Endometrial microvascular endothelial cells (primary cell): ENCODE data around the gene TENM4. TPM values are rescaled to one million over a fixed set of nuclear protein-coding genes. Genes with fewer than 3 reads are reported as not detected.

ENCODE experiments used
- in situ Hi-C: cut with HindIII; loops from 2 replicates; pipeline ENCODE4 v1.10.0; 2017; ENCODE audit warnings: low sequenced_read_pairs, low pct_unique_long_range_greater_than_20kb; ENCODE audit errors: inconsistent ontology term
- total RNA-seq: library from RNA; depleted of rRNA; stranded (reverse); fragments of >200 nt; gene quantifications from one replicate; pipeline ENCODE4 v1.2.3, GENCODE V29; 2015; ENCODE audit errors: inconsistent ontology term

The TENM4 gene
- total RNA-seq, 1 donor from 2014 or later: 1.4 TPM

DNA sequence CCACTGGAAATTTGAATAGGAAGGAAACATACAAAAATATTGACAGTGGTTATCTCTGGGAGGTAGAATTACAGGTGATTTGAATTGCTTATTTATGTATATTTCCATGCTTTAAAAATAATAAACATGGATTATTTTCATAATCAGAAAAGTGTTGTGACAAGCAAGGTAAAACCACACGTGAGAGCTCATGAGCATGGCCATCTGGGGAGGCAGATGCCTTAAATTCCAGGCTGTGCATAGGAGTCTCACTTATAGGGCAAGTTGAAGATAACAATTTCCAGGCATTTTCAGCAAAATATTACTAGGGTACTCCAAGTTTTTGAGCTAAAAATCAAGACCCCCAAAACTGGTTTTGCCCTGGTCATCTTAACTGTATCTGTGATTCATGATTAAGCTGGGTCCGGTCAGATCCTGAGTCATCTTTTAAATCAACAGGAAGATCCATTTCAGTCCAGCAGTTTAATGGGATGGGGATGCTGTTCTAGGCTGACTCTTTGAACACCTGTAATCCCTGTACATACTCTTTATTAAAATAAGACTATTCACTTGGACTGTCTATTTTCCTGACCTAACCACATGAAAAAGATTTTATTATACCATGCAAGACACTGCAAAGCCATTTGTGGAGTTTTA lies 750.4 kb downstream of the TENM4 start:
- in situ Hi-C loops: no loop called here

GRCh38 chr11:78689585-78690153 lies 751.2 kb downstream of the TENM4 start:
- in situ Hi-C loops: no loop called here

DNA sequence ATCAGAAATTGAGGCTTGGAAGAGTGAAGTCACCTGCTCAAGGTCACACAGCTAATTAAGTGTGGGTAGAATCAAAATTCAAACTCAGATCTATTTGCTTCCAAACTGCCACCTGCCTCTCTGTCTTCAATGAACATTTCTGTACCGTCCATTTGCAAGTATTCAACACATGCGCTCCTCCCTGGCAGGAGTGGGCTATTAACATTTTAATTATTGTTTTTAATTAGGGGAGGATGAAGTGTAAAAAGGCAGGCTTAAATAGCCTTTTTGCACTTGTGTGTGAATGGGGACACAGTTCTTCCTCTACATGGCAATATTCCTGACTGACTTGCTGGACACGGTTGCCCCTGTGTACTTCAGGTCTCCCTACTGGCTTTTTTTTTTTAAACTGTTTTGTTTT lies 751.7 kb downstream of the TENM4 start:
- in situ Hi-C loops: no loop called here

DNA sequence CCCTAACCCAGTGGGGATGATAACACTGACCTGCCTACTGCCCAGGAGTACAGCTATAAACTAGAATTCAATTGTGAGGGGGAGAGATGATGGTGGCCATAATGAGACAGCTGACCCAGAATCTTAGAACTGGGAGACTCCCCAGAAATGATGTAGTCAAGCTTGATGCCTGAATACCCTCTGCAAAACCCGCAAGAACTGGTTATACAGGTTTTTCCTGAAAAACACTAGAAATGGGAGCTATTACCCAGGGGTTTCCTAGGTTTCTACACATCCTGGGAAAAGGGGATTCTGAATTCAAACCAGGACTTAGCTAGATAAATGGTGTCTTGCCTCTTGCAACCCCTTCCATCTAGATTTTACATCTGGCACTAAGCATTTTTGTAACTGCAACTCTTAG lies 752.4 kb downstream of the TENM4 start:
- in situ Hi-C loops: no loop called here

DNA sequence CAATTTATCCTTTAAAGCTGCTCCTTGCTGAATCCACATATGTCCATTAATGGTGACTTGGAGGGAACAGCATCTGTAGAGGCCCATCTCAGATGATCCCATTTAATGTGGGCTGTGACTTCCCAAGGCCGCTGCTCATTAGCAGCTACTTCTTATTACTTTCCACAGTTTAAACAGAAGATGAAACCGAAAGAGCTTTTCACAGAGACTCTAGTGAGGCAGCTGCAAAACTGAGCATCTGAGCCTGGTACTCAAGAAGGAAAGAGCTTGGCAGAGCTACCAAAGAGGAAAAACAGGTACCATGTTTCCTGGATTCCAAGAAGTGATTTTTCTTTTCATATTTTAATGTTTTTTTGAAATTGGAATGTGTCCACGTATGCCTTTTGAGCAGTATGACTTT lies 755.7 kb downstream of the TENM4 start:
- in situ Hi-C loops: no loop called here

DNA sequence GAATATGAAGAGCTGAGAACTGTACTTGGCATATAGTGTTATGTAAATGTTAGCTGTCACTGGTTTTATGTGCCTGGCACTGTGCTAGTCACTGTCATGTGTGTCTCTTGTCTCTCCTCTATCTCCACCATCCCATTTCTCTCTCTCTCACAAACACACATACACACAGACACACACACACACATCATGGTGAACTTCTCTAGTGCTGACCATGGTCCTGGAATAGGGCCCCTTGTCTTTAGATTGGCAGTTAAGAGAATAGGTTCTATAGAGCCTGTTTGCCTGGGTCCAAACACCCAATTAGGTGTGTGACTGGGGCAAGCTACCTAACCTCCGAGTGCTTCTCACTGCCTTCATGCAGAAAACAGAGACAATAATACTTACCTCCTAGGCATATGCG lies 756.5 kb downstream of the TENM4 start:
- in situ Hi-C loops: no loop called here

DNA sequence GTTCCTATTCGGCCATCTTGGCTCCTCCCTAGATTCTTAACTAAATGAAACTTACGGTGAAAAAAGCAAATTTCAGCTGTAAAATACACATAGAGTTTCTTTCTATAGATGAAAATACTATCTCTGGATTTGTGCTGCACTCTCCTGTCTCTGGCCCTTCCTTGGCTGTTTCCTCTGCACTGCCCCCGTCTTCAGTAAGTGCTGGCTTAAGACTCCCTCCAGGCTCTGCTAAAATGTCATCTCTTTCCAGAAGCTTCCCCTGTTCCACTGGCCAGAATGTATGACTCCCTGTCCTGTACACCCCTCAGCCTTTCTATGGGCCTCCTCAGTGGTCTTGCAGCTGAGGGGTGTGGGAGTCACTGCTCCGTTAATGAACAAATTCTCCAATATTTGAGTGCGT lies 757.1 kb downstream of the TENM4 start:
- in situ Hi-C loops: no loop called here

- in situ Hi-C loops: no loop called here
Measured at GRCh38 chr11:78676026-78676557, 764.7 kb downstream of the TENM4 start.

- in situ Hi-C loops: no loop called here
Measured at GRCh38 chr11:78672850-78673620, 767.8 kb downstream of the TENM4 start.

DNA sequence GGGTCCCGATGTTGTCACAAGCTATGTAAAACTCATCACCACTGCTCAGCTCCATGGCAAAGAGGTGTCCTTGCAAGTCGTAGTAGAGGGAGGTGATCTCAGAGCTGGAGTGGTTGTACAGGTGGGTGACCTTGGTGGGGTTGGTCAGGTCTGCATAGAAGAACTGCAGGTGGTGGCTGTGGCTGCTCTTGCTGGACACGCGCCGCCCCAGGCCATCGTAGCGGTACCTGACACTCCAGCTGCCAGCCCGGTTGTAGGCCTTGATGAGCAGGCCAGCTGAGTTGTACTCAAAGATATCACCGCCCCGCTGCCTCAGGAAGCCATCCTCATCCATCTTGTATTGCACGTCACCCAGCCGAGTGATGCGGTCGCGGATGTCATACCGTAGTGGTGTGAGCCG lies 771.6 kb downstream of the TENM4 start:
- in situ Hi-C loops: no loop called here

GRCh38 chr11:78667461-78667860 lies 773.4 kb downstream of the TENM4 start:
- in situ Hi-C loops: no loop called here

- in situ Hi-C loops: no loop called here
Measured at GRCh38 chr11:78666675-78667160, 774.1 kb downstream of the TENM4 start.

GRCh38 chr11:78664636-78665035 lies 776.2 kb downstream of the TENM4 start:
- in situ Hi-C loops: no loop called here

- in situ Hi-C loops: no loop called here
Measured at GRCh38 chr11:78662811-78663210, 778.0 kb downstream of the TENM4 start.

DNA sequence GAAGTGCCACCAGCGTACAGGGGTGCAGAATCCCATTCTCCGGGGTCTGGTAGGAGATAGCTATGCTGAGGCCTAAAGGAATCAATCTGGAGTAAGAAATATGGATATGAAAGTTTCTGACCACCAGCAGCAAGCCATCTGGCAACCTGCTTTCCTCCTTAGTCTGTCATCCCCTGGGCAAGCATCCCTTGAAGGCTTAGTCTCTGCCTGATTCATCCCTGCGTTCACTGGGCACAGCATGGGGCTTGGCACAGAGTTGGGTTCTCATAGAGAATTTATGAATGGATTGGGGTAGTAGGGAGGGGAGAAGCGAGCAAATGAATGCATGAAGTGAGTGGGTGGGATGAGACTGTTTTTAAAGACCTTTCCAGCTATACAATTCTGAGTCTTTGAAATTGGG lies 780.4 kb downstream of the TENM4 start:
- in situ Hi-C loops: no loop called here

DNA sequence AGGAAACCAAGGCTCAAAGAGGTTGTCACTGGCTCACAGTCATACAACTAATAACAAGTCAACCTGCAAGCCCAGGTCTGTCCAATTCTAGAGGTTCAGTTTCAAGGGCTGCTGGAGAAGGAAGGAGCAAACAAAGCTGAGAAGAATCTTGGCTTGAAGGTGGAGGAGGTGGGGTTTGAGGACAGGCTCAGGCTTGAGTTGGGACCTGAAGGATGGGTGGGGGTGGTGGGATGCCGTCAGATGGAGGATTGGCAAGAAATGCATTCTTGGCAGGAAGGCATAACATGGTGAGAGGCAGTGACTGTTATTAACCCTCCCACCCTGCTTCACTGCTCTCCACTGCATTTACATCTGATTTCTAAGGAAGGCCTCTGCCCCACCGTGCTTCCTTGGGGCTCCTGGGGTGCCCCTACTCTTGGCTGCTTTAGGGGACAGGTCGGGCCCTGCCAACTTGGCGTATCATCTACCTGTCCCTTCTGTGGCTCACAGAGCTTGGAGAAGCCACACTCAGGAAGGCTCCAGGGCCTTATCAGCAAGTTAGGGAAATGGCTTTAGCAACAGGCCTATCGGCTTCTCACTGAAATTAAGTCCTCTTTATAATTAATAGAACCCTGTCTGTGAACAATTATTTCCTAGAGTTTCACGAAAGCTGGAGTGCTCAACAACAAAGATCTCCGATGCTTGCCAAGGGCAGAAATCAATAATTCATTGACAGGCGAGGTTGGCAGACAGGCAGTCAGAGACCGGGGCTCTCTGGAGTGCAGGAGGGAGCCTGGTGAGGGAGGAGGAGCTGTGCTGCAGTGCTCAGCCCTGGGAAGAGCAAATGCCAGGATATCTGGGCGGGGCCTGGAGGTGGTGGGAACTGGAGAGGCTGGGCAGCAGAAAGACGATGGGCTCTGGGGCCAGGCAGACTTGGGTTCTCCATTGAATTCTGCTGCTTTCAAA lies 781.2 kb downstream of the TENM4 start:
- in situ Hi-C loops: no loop called here

DNA sequence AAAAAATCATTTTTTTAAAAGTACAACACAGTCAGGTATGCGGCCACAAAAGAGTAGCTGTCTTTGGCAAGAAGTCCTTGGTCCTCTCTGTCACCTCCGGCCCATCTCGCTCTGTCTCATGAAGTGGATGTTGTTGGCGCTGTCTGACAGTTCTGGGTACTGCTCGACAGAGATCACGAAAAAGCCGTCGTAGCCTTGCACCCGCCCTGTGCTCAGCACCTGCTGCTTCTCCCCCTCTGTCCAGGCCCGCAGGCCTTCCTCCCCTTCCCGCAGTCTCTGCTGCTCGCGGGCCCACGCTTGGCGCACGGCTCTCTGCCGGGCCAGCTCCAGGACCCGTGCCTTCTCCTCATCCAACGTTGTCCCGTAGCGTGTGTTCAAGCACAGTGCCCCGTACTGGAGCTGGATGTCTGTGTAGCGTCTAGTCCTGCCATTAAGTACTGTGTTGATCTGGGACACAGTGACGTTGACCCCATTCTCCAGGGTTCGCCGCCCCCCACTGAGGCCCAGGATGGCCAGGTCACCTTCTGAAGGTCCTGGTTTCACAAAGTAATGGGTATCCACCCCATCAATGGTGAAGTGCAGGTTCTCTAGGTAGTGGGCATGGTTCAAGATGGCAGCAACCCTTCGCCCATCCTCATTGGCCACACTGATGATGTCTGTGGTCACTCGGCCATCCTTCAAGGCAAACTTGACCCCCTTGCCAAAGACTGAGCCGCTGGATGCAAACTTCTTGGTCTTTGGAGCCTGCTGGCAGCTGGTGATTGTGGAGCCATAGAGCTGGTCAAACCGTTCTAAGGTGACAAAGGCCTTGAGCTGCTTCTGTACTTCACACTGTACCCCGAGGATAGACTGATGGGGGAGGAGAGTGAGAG lies 782.6 kb downstream of the TENM4 start:
- in situ Hi-C loops: no loop called here

DNA sequence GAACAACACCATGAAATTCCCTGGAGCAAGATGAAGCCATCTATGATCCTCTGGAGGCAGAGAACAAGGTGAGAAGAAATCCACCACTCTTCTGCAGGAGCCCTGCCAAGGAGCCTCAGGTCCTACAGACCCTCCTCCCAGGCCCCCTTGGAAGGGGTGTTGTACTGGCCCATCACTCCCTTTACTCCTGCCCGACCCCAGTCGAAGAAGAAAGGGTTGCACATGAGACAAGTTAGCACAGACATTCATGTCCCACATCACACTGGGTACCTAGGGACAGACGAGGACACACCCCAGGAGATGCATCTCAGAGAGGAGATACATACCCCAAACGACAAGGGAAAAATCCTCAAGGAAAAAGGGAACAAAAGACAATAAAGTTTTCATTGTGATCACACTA lies 783.4 kb downstream of the TENM4 start:
- in situ Hi-C loops: no loop called here
